ENCODE data around the gene USH2A.

DNA sequence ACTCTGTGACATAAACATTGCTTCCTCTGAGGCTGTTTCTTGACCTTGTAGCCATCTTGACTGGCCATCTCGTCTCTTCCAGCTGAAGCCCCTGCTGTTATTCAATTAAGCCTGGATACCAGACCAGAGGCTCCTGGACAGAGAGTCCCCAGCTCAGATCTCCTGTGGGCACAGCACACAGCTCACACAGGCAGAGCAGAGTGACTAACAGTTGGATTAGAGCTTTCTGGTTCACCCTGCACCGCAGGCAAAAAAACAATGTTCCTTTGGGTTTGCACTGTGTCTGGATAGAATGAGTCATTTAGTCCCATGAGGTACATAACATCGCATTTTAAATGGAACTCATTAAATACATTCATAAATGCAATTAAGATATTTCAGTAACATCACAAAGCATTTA lies 33.4 kb upstream of the USH2A start:
- no peak for TF ChIP-seq CTCF (IDR thresholded peaks at IDR 0.05)
- no peak for TF ChIP-seq EZH2 (IDR thresholded peaks at IDR 0.05)
- TF ChIP-seq EZH2phosphoT487 (IDR thresholded peaks at IDR 0.05) = no peak
